Measurements from ENCODE around the gene RNF130. TPM values are rescaled to one million over a fixed set of nuclear protein-coding genes. Genes with fewer than 3 reads are reported as not detected.

RNF130 gene
- total RNA-seq, 2 donors from 2014 or later = 83.8 to 116 TPM

DNA sequence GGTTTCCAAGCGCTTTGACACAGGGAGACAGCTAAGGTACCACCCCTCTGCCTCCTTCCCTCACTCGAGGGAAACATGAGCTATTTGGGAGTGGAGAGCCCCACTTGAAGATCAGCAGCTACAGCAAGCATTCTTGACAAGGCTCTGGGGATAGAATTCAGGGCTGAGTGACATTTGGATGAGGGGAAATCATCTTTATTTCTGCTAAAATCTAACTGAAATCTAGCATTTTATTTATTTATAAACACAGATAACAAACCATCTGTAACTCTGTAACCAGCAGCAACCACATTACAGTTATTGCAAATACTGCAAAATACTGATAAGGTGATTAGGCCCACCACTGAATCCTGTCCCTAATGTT is 22.4 kb downstream of the RNF130 start:
- no peaks in the 10 kb centered on the region for H3K27me3 ChIP-seq (replicated peaks; ENCODE audit: insufficient read depth)
- H3K4me1 ChIP-seq (replicated peaks) = no peaks in the 10 kb centered on the region
- intact Hi-C loops (cut with DNase I) = no loop called here
- H3K27ac ChIP-seq = no peak overlapping the region
- DNase-seq (ENCODE audit: low spot score) = no peak
- 39% methylated on average over 2 of the region's 2 CpGs for WGBS
- no peaks in the 10 kb centered on the region for H3K36me3 ChIP-seq
- no peak overlapping the region for H3K4me3 ChIP-seq
- TF ChIP-seq POLR2A (IDR thresholded peaks at IDR 0.05) = no peak
- no peak for TF ChIP-seq POLR2AphosphoS5 (IDR thresholded peaks at IDR 0.05)
- TF ChIP-seq, protein P1, sequence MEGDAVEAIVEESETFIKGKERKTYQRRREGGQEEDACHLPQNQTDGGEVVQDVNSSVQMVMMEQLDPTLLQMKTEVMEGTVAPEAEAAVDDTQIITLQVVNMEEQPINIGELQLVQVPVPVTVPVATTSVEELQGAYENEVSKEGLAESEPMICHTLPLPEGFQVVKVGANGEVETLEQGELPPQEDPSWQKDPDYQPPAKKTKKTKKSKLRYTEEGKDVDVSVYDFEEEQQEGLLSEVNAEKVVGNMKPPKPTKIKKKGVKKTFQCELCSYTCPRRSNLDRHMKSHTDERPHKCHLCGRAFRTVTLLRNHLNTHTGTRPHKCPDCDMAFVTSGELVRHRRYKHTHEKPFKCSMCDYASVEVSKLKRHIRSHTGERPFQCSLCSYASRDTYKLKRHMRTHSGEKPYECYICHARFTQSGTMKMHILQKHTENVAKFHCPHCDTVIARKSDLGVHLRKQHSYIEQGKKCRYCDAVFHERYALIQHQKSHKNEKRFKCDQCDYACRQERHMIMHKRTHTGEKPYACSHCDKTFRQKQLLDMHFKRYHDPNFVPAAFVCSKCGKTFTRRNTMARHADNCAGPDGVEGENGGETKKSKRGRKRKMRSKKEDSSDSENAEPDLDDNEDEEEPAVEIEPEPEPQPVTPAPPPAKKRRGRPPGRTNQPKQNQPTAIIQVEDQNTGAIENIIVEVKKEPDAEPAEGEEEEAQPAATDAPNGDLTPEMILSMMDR (IDR thresholded peaks at IDR 0.05) = no peak
- H3K9me3 ChIP-seq = no peaks in the 10 kb centered on the region

DNA sequence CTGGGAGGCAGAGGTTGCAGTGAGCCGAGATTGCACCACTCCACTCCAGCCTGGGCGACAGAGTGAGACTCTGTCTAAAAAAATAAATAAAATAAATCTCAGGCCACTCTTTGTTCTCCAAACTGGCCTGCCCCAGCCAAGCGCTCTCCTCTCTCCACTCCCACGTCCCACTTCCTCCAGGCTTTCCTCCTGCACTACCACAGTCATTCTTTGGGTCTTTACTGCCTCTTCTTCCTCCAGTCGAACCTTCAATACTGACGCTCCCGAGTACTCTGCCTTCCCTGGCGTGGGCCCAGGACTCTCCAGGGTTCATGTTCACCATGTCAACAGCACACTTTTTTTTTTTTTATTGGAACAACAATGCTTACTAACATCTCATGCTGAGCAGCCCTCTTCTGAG is 23.9 kb downstream of the RNF130 start:
- Histone ChIP-seq H3K4me1 (replicated peaks) (no peaks in the 10 kb centered on the region), H3K36me3 (no peaks in the 10 kb centered on the region), H3K27ac (no peak overlapping the region), H3K9me3 (no peaks in the 10 kb centered on the region), H3K27me3 (replicated peaks; ENCODE audit: insufficient read depth) (no peaks in the 10 kb centered on the region), H3K4me3 (no peak overlapping the region)
- WGBS = 36% methylated on average over 8 of the region's 8 CpGs
- DNase-seq (ENCODE audit: low spot score) = peak; percentile 33
- intact Hi-C loops (cut with DNase I) = no loop called here
- TF ChIP-seq POLR2A (IDR thresholded peaks at IDR 0.05) = no peak
- TF ChIP-seq, protein P1 (IDR thresholded peaks at IDR 0.05) = no peak
- TF ChIP-seq POLR2AphosphoS5 (IDR thresholded peaks at IDR 0.05) = no peak

DNA sequence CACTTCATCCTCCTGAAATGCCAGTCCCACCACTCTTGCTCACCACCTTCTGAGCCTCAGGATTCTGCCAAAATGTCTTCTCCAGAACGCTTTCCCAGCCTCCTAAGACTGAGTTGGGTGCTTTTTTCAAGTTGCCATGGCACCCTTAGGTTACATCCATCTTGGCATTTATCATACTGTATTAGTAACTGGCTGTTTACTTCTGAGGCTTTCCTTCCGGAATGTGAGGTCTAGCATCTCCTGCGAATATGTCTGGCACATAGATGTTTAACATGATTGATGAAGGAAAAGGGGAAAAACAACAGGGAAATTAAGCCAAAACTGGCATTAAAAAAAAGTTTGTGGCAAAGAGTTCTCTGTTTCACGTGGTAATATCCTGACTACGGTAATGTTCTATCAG is 24.9 kb downstream of the RNF130 start:
- WGBS = 87% methylated on average over 5 of the region's 5 CpGs

DNA sequence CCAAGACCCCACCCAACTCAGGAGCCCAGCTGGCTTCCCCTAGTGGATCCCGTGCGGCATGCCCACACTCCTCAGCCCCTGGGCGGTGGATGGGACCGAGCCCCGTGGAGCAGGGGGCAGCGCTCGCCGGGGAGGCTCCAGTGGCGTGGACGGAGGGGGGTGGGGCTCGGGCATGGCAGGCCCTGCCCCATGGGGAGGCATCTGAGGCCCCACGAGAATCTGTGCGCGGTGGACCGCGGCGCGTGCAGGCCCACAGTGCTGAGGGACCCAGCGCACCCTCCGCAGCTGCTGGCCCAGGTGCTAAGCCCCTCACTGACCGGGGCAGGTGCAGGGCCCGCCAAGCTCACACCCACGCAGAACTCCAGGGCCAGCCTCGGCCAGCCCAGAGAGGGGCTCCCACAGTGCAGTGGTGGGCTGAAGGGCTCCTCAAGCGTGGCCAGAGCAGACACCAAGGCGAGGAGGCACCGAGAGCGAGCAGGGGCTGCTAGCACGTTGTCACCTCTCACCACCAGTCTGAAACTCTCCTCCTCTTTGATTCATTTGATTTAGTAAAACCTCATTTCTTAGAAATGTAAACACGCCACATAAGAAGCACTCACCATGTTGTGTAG is 25.6 kb downstream of the RNF130 start:
- intact Hi-C loops (cut with DNase I) = no loop called here
- 95% methylated on average over 29 of the region's 30 CpGs for WGBS
- no peaks in the 10 kb centered on the region for H3K27me3 ChIP-seq (replicated peaks; ENCODE audit: insufficient read depth)
- H3K9me3 ChIP-seq = no peaks in the 10 kb centered on the region
- no peaks in the 10 kb centered on the region for H3K4me1 ChIP-seq (replicated peaks)
- DNase-seq (ENCODE audit: low spot score) = no peak
- H3K27ac ChIP-seq = no peak overlapping the region
- no peak overlapping the region for H3K4me3 ChIP-seq
- TF ChIP-seq POLR2AphosphoS5 (IDR thresholded peaks at IDR 0.05) (no peak), POLR2A (IDR thresholded peaks at IDR 0.05) (no peak)
- TF ChIP-seq, protein P1 (IDR thresholded peaks at IDR 0.05) = no peak
- H3K36me3 ChIP-seq = no peaks in the 10 kb centered on the region

More for the DNA sequence above, 24.9 kb downstream of the RNF130 start:
- intact Hi-C loops (cut with DNase I) = no loop called here
- H3K27me3 ChIP-seq (replicated peaks; ENCODE audit: insufficient read depth) = no peaks in the 10 kb centered on the region
- H3K36me3 ChIP-seq = no peaks in the 10 kb centered on the region
- H3K4me1 ChIP-seq (replicated peaks) = no peaks in the 10 kb centered on the region
- no peak overlapping the region for H3K27ac ChIP-seq
- DNase-seq (ENCODE audit: low spot score) = no peak
- H3K9me3 ChIP-seq = no peaks in the 10 kb centered on the region
- no peak overlapping the region for H3K4me3 ChIP-seq
- TF ChIP-seq POLR2AphosphoS5 (IDR thresholded peaks at IDR 0.05) (no peak), POLR2A (IDR thresholded peaks at IDR 0.05) (no peak)
- TF ChIP-seq, protein P1 (IDR thresholded peaks at IDR 0.05) = no peak

DNA sequence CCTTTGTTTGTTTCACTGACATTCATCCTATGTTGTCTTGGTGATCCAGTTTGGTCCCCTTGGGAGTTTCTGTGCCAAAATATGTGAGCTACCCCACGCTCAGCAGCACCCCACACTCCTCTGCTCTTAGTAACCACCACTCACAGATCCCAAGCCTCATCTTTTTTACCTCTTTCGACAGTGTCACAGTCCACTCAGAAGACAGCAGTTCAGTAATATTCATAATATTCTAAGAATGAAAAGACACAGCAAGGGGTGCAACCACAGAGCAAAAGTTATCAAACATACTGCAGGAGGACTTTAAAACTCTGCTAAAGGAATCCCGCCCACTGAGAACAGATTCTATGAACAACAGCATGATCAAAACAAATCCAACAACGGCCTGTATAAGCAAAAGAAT is 28.2 kb downstream of the RNF130 start:
- no peak overlapping the region for H3K27ac ChIP-seq
- H3K27me3 ChIP-seq (replicated peaks; ENCODE audit: insufficient read depth) = no peaks in the 10 kb centered on the region
- H3K36me3 ChIP-seq = no peaks in the 10 kb centered on the region
- H3K4me1 ChIP-seq (replicated peaks) = no peaks in the 10 kb centered on the region
- H3K4me3 ChIP-seq = no peak overlapping the region
- H3K9me3 ChIP-seq = no peaks in the 10 kb centered on the region
- intact Hi-C loops (cut with DNase I) = no loop called here
- 91% methylated on average over 4 of the region's 4 CpGs for WGBS
- DNase-seq (ENCODE audit: low spot score) = no peak
- TF ChIP-seq, protein P1 (IDR thresholded peaks at IDR 0.05) = no peak
- TF ChIP-seq POLR2AphosphoS5 (IDR thresholded peaks at IDR 0.05) = no peak

All from prostate gland (tissue), 2 donors.